Right lobe of liver (tissue), 4 donors: ENCODE results near the gene DNAJB1.

Experiments
- POLR2A ChIP-seq: fragments of 450-650 bp; IDR thresholded peaks from one replicate; pipeline ENCODE4 v1.6.1; 2017; ENCODE audit warnings: antibody characterized with exemption, mild to moderate bottlenecking
- TF ChIP-seq, protein P1 (sequence below), 4 donors: fragments of 200-600 bp in 3 of 4; fragments of 450-650 bp in 1 of 4; IDR thresholded peaks; one replicate each; pipeline versions ENCODE4 v1.5.1 to v1.8.0; 2016 to 2022; ENCODE audit warnings: antibody characterized with exemption in 4 of 4, mild to moderate bottlenecking in 2 of 4
- donor health status: DM: no; HTN: no; CAD: no.
- donor health status: DM: no; HTN: no; CAD: no.
- donor health status: DM: no; HTN: yes; CAD: no.

DNA sequence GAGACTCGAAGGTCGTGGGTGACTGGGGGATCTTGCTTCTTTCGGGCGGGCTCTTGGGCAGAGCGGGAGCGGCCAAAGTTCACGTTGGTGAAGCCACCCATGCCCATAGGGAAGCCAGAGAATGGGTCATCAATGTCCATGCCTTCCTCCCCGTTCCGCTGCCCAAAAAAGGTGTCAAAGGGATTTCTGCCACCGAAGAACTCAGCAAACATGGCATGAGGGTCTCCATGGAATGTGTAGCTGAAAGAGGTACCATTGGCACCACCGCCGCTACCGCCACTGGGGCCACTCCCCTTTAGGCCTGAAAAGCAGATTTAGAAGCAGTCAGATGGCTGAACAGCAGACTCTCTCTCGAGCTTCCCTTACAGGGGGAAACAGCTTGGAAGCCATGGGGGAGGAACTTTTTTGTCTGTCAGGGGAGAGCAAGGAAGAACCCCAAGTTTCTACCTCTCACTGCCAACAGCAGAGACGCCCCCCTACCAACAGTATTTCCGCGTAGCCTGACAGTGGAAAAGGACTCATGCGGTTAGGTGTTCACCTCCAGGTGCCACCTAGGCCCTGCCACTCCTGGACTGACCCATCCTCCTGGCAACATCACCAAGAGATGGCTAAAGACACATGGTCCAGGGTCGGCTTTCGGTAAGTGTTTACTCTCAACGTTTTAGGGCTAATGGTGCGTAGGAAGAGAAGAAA, 1.3 kb downstream of the DNAJB1 start:
- TF ChIP-seq, protein P1, sequence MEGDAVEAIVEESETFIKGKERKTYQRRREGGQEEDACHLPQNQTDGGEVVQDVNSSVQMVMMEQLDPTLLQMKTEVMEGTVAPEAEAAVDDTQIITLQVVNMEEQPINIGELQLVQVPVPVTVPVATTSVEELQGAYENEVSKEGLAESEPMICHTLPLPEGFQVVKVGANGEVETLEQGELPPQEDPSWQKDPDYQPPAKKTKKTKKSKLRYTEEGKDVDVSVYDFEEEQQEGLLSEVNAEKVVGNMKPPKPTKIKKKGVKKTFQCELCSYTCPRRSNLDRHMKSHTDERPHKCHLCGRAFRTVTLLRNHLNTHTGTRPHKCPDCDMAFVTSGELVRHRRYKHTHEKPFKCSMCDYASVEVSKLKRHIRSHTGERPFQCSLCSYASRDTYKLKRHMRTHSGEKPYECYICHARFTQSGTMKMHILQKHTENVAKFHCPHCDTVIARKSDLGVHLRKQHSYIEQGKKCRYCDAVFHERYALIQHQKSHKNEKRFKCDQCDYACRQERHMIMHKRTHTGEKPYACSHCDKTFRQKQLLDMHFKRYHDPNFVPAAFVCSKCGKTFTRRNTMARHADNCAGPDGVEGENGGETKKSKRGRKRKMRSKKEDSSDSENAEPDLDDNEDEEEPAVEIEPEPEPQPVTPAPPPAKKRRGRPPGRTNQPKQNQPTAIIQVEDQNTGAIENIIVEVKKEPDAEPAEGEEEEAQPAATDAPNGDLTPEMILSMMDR (IDR thresholded peaks at IDR 0.05), result no peak
- no peak for TF ChIP-seq POLR2A
